Measurements from ENCODE around the gene RERE.
"Not testable (repeated sequence)": the region's sequence is repeated elsewhere in the genome, so short reads cannot be mapped to it uniquely, and the experiment has no call there.

The RERE gene

GRCh38 chr1:8509579-8509978 is 307.9 kb downstream of the RERE start:
- no peak for DNase-seq
- Histone ChIP-seq H3K36me3 (no peaks in the 10 kb centered on the region), H3K4me1 (no peaks in the 10 kb centered on the region), H3K9me3 (no peaks in the 10 kb centered on the region), H3K27me3 (no peaks in the 10 kb centered on the region), H3K4me3 (ENCODE audit: low read depth, low read length) (no peak overlapping the region)
- no peak for TF ChIP-seq CTCF (IDR thresholded peaks at IDR 0.05; ENCODE audit: low read depth, low read length)

GRCh38 chr1:8506995-8507615 is 310.3 kb downstream of the RERE start:
- no peak for DNase-seq
- no peak for TF ChIP-seq CTCF (IDR thresholded peaks at IDR 0.05; ENCODE audit: low read depth, low read length)
- H3K36me3 ChIP-seq = no peaks in the 10 kb centered on the region
- no peaks in the 10 kb centered on the region for H3K27me3 ChIP-seq
- H3K4me1 ChIP-seq = no peaks in the 10 kb centered on the region
- H3K9me3 ChIP-seq = no peaks in the 10 kb centered on the region
- no peak overlapping the region for H3K4me3 ChIP-seq (ENCODE audit: low read depth, low read length)

DNA sequence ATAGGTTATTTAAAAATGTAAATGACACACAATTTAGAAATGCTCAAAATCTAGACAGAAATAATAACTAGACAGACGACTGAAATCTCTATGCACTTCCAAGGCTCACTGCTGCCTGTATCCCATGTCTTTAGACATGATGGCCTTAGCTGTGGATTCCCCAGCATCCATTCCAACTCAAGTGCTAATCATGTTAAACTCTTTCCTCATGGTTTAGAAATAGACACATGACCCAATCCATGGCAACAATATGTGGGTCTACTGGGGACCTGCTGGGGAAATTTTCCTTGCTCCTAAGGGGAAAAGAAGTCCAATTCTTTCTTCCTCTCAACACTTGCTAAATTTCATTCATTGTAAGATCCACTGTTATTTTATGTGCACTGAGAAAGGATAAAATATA is 311.0 kb downstream of the RERE start:
- H3K4me3 ChIP-seq (ENCODE audit: low read depth, low read length) = no peak overlapping the region
- H3K27me3 ChIP-seq = no peaks in the 10 kb centered on the region
- H3K4me1 ChIP-seq = no peaks in the 10 kb centered on the region
- H3K36me3 ChIP-seq = no peaks in the 10 kb centered on the region
- no peaks in the 10 kb centered on the region for H3K9me3 ChIP-seq
- TF ChIP-seq CTCF (IDR thresholded peaks at IDR 0.05; ENCODE audit: low read depth, low read length) = no peak
- no peak for DNase-seq

GRCh38 chr1:8503842-8504241 is 313.6 kb downstream of the RERE start:
- no peak for TF ChIP-seq CTCF (IDR thresholded peaks at IDR 0.05; ENCODE audit: low read depth, low read length)
- no peak for DNase-seq
- Histone ChIP-seq H3K9me3 (no peaks in the 10 kb centered on the region), H3K4me3 (ENCODE audit: low read depth, low read length) (no peak overlapping the region), H3K36me3 (no peaks in the 10 kb centered on the region), H3K4me1 (no peaks in the 10 kb centered on the region), H3K27me3 (no peaks in the 10 kb centered on the region)

GRCh38 chr1:8502949-8503348 is 314.5 kb downstream of the RERE start:
- not testable (repeated sequence) for H3K4me3 ChIP-seq (ENCODE audit: low read depth, low read length); H3K27me3 ChIP-seq; DNase-seq; H3K36me3 ChIP-seq; H3K4me1 ChIP-seq; H3K9me3 ChIP-seq

- no peak for TF ChIP-seq CTCF (IDR thresholded peaks at IDR 0.05; ENCODE audit: low read depth, low read length)
- DNase-seq = no peak
- Histone ChIP-seq H3K4me3 (ENCODE audit: low read depth, low read length) (no peak overlapping the region), H3K9me3 (no peaks in the 10 kb centered on the region), H3K4me1 (no peaks in the 10 kb centered on the region), H3K36me3 (no peaks in the 10 kb centered on the region; the same call in 1 of the 2 replicates), H3K27me3 (no peaks in the 10 kb centered on the region)
Measured at GRCh38 chr1:8497210-8497819, 320.1 kb downstream of the RERE start.
